ENCODE measurements around the gene CEP192. TPM values are rescaled to one million over a fixed set of nuclear protein-coding genes. Genes with fewer than 3 reads are reported as not detected.
A peak's percentile ranks its signal among the peaks of the same experiment; 100 is the strongest.

The CEP192 gene
- total RNA-seq, 3 donors from 2014 or later (not counting 1 experiment from before 2014, with no cell fraction given) = 41.3 to 47.9 (median 43.4) TPM

DNA sequence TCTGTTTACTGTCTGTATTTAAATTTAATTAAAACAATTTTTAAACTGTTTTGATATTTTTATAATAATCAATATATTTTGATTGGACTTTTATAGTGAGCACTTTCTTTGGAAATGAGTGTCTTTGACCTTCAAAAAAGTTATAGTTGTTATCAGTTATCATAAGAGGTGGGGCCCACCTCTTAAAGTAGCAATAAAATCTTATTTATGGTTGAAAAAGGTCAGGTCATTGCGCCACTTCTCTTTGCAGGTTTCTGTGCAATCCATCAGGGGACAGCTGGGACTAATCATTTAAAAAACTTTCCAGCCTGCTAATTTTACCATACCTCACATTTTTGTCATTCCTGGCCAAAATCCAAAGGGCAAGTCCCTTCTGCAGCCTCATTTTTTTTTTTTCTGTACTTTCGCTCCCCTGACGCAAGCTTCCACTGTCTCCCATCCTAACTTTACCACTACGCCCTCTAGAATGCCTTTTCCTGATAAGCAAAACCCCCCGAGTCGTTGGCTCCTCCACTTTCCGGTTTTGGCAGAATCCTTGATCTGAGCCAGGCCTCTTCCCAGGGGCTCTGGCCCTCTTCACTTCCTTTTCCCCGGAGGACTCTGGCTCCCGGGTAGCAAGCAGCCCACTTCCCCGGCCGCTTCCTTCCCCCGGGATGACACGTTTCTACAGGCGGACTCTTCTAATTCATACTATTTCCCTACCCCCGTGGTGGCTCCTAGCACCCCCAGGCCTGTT, 44.4 kb upstream of the CEP192 start:
- no peak for DNase-seq
- WGBS (ENCODE audit: insufficient coverage) = 7% methylated on average over 15 of the region's 15 CpGs
- H3K27ac Mint-ChIP-seq = peak overlapping the region; percentile 90 to 92

DNA sequence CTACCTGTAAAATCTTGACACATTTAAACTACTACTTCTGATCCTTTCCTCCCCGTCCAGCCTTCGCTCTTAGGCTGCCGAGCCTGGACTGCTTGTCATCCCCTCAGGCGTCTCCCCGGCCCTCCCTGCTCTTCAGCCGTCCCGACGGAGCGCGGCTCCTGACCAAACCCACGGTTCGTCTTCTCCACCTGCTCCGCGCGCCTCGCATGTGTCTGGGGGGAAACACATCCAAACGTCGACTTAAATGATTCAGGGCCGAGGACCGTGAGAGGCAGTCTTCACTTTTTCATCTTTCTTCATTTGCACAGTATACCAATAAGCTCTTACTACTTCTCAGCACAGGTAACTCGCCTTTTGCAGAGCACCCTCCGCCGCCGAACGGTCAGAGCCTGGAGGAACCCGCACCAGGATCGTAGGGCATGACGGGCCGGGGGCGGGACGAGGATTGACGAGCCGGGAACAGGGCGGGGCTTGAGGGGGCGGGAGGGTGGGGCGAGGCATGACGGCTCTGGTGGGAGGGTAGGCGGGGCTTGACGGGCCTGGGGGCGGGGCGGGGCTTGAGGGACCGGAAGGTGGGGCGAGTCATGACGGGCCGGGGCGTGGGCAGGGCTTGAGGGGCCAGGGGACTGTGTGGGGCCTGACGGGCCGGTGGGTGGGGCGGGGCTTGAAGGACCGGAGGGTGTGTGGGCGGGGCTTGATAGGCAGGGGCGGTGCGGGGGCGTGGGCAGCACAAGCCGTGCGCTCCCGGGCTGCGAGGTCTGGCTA, 43.7 kb upstream of the CEP192 start, which contains the start of gene SEH1L:
TSS of gene SEH1L (plus strand) at position 727 of the 765 bp plus-strand sequence. CDS start 111 bp downstream, outside the sequence.
- intact Hi-C loops (cut with micrococcal nuclease) = loop anchor here (1.0 to 5.0 kb wide), 4 partner anchors 45 to 780 kb away; partner anchors contain the start of genes AFG3L2, FAM210A, PTPN2 and RNMT
- H3K4me1 Mint-ChIP-seq = peaks cover 11 to 16% of the 10 kb centered on the region in 2 donors
- peaks cover 17% of the 10 kb centered on the region for H3K4me1 ChIP-seq (ENCODE audit: control insufficient read depth, insufficient read depth, low read length)
- H3K36me3 Mint-ChIP-seq = no peaks in the 10 kb centered on the region
- peak within 1 kb of the TSS; percentile 93 for H3K4me3 ChIP-seq (ENCODE audit: low read length)
- H3K27ac ChIP-seq (ENCODE audit: low read length) = peak within 1 kb of the TSS; percentile 96
- peak within 1 kb of the TSS; percentile 97 for H3K4me3 Mint-ChIP-seq
- no peaks in the 10 kb centered on the region for H3K36me3 ChIP-seq (ENCODE audit: control insufficient read depth, insufficient read depth, low read length)
- WGBS (ENCODE audit: insufficient coverage) = under 1% methylated on average over 58 of the region's 58 CpGs
- TF ChIP-seq, protein P1, sequence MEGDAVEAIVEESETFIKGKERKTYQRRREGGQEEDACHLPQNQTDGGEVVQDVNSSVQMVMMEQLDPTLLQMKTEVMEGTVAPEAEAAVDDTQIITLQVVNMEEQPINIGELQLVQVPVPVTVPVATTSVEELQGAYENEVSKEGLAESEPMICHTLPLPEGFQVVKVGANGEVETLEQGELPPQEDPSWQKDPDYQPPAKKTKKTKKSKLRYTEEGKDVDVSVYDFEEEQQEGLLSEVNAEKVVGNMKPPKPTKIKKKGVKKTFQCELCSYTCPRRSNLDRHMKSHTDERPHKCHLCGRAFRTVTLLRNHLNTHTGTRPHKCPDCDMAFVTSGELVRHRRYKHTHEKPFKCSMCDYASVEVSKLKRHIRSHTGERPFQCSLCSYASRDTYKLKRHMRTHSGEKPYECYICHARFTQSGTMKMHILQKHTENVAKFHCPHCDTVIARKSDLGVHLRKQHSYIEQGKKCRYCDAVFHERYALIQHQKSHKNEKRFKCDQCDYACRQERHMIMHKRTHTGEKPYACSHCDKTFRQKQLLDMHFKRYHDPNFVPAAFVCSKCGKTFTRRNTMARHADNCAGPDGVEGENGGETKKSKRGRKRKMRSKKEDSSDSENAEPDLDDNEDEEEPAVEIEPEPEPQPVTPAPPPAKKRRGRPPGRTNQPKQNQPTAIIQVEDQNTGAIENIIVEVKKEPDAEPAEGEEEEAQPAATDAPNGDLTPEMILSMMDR (IDR thresholded peaks at IDR 0.05) = no peak
- no peaks in the 10 kb centered on the region for H3K9me3 Mint-ChIP-seq
- peak within 1 kb of the TSS; percentile 90 to 92 for H3K27ac Mint-ChIP-seq
- ATAC-seq = peak; percentile 86 to 96 (median 86)
- no peaks in the 10 kb centered on the region for H3K9me3 ChIP-seq (ENCODE audit: control insufficient read depth, insufficient read depth, low read length)
- H3K27me3 Mint-ChIP-seq (ENCODE audit: low read depth in 2 of 2) = no peaks in the 10 kb centered on the region
- peak; percentile 96 to 98 for DNase-seq
- H3K27me3 ChIP-seq (ENCODE audit: control insufficient read depth, insufficient read depth, low read length) = no peaks in the 10 kb centered on the region

More for the DNA sequence above, 44.4 kb upstream of the CEP192 start:
- Mint-ChIP-seq H3K4me1 (peaks cover 11 to 16% of the 10 kb centered on the region in 2 donors), H3K9me3 (no peaks in the 10 kb centered on the region), H3K36me3 (no peaks in the 10 kb centered on the region), H3K27me3 (ENCODE audit: low read depth in 2 of 2) (no peaks in the 10 kb centered on the region), H3K4me3 (peak overlapping the region; percentile 97)
- H3K9me3 ChIP-seq (ENCODE audit: control insufficient read depth, insufficient read depth, low read length) = no peaks in the 10 kb centered on the region
- H3K4me3 ChIP-seq (ENCODE audit: low read length) = peak overlapping the region; percentile 93
- no peak for ATAC-seq
- peak overlapping the region; percentile 93 for H3K27ac ChIP-seq (ENCODE audit: low read length)
- H3K4me1 ChIP-seq (ENCODE audit: control insufficient read depth, insufficient read depth, low read length) = peaks cover 17% of the 10 kb centered on the region
- intact Hi-C loops (cut with micrococcal nuclease) = loop anchor here (5.0 kb wide), 2 partner anchors 64 to 781 kb away; partner anchors contain the start of genes FAM210A, PTPN2 and RNMT
- H3K36me3 ChIP-seq (ENCODE audit: control insufficient read depth, insufficient read depth, low read length) = no peaks in the 10 kb centered on the region
- no peaks in the 10 kb centered on the region for H3K27me3 ChIP-seq (ENCODE audit: control insufficient read depth, insufficient read depth, low read length)
- TF ChIP-seq, protein P1 (IDR thresholded peaks at IDR 0.05) = no peak

DNA sequence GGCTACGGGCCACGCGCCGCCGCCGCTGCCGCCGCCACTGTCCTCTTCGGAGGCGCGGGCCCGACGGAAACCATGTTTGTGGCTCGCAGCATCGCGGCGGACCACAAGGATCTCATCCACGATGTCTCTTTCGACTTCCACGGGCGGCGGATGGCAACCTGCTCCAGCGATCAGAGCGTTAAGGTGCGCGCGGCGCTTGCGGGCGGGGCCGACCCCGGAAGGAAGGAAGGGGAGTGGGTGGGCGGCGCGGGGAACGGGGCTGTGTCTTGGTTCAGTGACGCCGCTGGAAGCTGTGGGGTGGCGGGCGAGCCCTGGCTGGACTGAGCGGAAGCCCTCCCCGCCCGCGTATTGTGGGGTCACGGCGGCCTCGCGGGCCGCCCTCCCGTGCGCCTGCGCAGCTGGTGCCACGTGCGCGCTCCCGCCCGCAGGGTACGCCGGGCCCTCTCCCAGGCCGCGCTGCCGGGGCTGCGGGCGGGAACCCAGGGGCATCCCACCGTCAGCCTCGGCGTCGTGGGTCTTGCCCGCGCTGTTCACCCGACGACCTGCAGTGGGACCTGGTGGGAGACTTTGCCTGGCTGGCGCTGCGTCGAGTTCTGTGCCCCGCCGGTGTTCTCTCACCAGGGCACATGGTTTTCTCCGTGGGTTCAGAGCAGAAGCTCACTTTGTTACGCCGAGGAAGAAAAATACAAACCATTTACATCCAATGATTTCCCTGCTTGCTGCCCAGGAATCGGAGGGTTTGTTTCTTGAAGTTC, 42.9 kb upstream of the CEP192 start:
- Histone ChIP-seq H3K9me3 (ENCODE audit: control insufficient read depth, insufficient read depth, low read length) (no peaks in the 10 kb centered on the region), H3K4me3 (ENCODE audit: low read length) (peak overlapping the region; percentile 79), H3K36me3 (ENCODE audit: control insufficient read depth, insufficient read depth, low read length) (no peaks in the 10 kb centered on the region), H3K4me1 (ENCODE audit: control insufficient read depth, insufficient read depth, low read length) (peaks cover 17% of the 10 kb centered on the region), H3K27me3 (ENCODE audit: control insufficient read depth, insufficient read depth, low read length) (no peaks in the 10 kb centered on the region), H3K27ac (ENCODE audit: low read length) (peak overlapping the region; percentile 96)
- ATAC-seq = peak; percentile 77 to 90 (median 81)
- H3K9me3 Mint-ChIP-seq = no peaks in the 10 kb centered on the region
- intact Hi-C loops (cut with micrococcal nuclease) = loop anchor here (1.0 to 5.0 kb wide), 4 partner anchors 44 to 779 kb away; partner anchors contain the start of genes AFG3L2, FAM210A, PTPN2 and RNMT
- peak; percentile 96 to 98 for DNase-seq
- H3K4me1 Mint-ChIP-seq = peaks cover 11 to 16% of the 10 kb centered on the region in 2 donors
- TF ChIP-seq, protein P1 (IDR thresholded peaks at IDR 0.05) = no peak
- peak overlapping the region; percentile 97 for H3K4me3 Mint-ChIP-seq
- H3K27ac Mint-ChIP-seq = peak overlapping the region; percentile 90 to 92
- no peaks in the 10 kb centered on the region for H3K27me3 Mint-ChIP-seq (ENCODE audit: low read depth in 2 of 2)
- no peaks in the 10 kb centered on the region for H3K36me3 Mint-ChIP-seq
- 1% methylated on average over 81 of the region's 81 CpGs for WGBS (ENCODE audit: insufficient coverage)
